Body of pancreas (tissue), 4 donors: ENCODE data around the gene PPP6R1.

Experiments
- CTCF ChIP-seq, 7 experiments: fragments of 450-650 bp in 4 of 7; fragments of 200-600 bp in 3 of 7; sonication (generic) in 3 of 7; IDR thresholded peaks; one replicate each; pipeline ENCODE4 v1.5.1; 2016 to 2019; ENCODE audit warnings: antibody characterized with exemption in 7 of 7
- POLR2A ChIP-seq, 3 donors: fragments of 450-650 bp; IDR thresholded peaks; one replicate each; pipeline ENCODE4 v1.6.1; 2016; ENCODE audit warnings: antibody characterized with exemption in 3 of 3, mild to moderate bottlenecking in 2 of 3

DNA sequence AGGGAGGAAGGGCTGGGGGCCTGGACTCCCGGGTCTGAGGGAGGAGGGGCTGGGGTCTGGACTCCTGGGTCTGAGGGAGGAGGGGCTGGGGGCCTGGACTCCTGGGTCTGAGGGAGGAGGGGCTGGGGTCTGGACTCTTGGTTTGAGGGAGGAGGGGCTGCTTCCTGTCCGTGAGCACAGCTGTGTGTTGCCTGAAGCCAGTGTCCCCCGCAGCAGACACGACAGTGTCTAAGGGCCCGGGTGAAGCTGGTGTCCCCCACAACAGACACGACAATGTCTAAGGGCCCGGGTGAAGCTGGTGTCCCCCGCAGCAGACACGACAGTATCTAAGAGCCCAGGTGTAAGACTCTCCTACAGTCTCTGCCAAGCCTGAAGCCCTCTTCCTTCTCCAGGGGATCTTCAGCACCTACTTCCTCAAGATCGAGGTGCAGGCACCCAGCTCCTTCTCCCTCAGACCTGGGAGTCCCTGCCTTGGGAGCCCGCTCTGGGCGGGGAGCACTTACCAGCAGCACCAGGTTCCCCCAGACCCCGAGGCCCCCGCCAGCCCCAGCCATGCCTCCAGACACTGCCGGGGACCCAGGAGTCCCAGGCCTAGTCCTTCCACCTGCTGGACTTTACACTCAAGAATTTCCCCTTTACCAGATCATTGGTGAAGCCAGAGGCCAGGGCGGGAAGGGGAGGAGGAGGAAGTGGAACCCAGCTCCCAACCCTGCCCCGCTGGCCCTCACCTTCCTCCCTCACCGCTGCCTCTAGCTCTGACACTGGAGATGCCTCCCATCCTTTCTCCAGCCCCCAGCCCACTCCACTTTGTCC, 49.7 kb downstream of the PPP6R1 start, which contains the start of gene PTPRH:
- TF ChIP-seq CTCF (IDR thresholded peaks at IDR 0.05): no peak
- no peak for TF ChIP-seq POLR2A (IDR thresholded peaks at IDR 0.05)
